Umbilical cord (tissue), 2 donors: ENCODE results near the gene FNBP1. TPM values are rescaled to one million over a fixed set of nuclear protein-coding genes. Genes with fewer than 3 reads are reported as not detected.
"Not testable (repeated sequence)": the region's sequence is repeated elsewhere in the genome, so short reads cannot be mapped to it uniquely, and the experiment has no call there.

Experiments
- DNase-seq: peaks from one replicate; pipeline ENCODE4 v3.0.0-alpha.2; 2015; ENCODE audit warnings: low spot score
- total RNA-seq: library from RNA; depleted of rRNA; stranded (reverse); fragments of >200 nt; gene quantifications from one replicate; pipeline ENCODE4 v1.2.3, GENCODE V29; 2014; ENCODE audit warnings: low replicate concordance; ENCODE audit not compliant: insufficient read depth

Gene FNBP1
- total RNA-seq, 1 donor from 2014 or later = 88.1 TPM

DNA sequence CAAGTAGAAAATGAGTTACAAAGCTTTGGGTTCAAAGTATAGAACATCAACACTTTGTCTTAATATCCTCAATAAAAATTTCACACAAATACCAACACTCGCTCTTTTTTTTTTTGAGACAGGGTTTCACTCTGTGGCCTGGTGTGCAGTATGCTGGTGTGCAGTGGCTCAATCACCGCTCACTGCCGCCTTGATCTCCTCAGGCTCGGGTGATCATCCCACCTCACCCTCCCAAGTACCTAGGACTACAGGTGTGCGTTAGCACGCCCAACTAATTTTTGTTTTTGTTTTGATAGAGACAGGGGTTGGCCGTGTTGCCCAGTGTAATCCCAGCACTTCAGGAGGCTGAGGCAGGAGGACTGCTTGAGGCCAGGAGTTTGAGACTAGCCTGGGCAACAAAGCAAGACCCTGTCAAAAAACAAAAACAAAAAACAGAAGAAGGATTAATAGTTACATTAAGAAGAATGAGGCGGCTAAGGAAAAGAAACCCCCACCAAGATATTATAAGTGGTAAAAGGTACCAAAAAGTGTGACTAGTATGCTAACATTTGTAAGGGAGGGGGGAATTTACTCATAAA lies 20.3 kb downstream of the FNBP1 start:
- DNase-seq = no peak

DNA sequence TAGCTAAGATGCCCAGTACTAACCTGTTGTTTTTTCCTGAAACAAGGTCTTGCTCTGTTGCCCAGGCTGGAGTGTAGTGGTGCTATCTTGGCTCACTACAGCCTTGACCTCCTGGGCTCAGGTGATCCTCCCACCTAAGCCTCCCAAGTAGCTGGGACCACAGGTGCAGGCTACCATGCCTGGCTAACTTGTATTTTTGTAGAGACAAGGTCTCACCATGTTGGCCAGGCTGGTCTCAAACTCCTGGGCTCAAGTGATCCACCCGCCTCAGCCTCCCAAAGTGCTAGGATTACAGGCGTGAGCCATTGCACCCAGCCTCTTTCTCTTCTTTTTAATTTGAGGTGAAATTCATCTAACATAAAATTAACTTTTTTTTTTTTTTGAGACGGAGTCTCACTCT lies 21.1 kb downstream of the FNBP1 start:
- not testable (repeated sequence) for DNase-seq

DNA sequence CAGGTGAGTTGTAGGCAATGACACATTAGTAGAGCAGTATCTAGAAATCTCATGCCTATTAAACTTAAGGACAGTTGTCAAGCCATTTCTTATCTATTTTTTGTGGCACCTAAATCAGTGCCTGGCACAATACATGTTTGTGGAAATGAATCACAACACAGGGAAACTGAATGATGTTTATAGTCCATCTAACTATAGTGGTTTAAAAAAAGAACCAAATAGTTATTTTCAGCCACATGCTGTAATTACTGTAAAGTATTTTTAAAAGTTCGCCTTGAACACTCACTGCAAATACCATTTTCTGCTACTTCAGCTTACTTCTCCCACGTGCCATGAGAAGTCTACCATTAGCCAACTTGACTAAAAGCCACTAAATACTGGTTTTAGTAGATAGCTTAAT lies 21.9 kb downstream of the FNBP1 start:
- DNase-seq = no peak

DNA sequence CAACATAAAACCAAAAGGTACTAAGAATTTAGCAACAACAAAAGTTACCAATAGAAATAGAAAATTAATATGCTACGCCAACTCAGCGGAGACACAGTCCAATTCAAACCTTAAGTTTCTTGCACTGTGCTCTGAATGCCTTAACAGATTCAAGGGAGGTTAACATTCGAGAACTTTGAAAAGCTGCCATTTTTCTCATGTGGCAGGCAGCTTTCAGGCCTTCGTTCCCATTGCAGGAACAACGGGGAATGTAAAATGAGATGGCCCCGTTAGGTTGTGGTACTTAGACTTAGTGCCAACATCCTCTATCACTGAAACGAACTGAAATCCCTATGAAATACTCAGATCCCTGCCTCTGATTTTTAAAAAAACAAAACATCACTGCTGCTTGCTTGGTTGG lies 22.4 kb downstream of the FNBP1 start:
- no peak for DNase-seq

DNA sequence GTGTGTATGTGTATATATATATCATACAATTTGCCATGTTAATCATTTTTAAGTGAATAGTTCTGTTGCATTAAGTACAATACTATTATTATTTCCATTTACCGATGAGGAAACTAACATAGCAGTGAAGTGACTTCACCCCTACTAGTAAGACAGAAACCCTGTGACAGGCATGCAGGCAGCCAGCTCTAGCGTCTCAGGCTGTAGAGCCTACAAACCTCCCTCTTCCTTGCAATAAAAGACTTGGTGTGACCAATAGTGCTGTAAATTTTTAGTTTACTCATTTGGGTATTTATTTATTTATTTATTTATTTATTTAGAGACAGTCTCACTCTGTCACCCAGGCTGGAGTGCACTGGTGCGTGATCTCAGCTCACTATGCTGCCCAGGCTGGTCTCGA lies 24.7 kb downstream of the FNBP1 start:
- DNase-seq = no peak

DNA sequence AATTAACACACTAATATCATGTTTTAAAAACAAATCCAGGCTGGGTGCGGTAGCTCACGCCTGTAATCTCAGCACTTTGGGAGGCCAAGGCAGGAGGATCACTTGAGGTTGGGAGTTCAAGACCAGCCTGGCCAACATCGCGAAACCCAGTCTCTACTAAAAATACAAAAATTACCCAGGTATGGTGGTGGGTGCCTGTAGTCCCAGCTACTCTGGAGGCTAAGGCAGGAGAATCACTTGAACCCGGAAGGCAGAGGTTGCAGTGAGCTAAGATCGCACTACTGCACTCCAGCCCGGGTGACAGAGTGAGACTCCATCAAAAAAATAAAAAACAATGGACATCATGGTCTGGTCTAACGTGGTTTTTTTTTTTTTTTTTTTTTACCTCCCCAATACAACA lies 25.5 kb downstream of the FNBP1 start:
- DNase-seq = not testable (repeated sequence)

DNA sequence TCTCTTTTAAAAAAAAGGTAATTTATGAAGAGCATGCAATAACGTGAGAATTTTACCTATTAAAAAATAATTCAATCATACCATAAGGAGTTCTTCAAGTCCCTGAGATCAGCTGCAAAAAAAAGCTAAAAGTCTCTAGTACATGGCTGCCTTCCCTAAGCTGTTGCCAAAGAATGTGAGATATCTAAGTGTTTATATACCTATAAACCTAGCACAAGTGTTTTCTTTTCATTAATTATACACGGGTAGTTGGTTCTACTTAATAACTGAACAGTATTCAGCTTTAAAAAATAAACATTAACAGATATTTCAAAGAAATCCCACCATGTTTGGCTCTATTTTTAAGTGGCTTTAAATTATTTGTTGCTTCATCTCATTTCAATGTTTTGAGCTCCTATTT lies 25.9 kb downstream of the FNBP1 start:
- DNase-seq = no peak

DNA sequence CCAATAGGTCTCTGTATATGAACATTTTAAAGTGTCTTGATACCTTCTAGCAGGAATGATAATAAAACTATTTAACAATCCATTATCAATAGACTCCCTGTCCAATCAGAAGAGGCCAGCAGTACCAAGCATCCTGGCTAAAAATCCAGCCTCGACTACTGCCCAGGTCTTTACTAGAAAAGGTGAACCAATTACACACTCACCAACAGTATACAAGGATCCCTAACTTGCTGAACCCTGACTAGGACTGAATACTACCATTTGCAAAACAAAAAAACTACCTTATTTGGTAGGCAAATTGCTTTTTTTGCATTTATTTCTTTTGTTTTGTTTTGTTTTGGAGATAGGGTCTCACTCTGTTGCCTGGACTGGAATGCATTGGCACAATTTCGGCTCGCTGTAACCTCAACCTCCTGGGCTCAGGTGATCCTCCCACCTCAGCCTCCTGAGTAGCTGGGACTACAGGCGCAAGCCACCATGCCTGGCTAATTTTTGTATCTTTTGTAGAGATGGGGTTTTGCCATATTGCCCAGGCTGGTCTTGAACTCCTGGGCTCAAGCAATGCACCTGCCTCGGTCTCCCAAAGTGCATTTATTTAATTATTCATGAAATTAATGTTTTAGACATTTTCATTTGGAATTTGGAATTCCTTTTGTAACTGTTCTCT lies 27.5 kb downstream of the FNBP1 start:
- no peak for DNase-seq

DNA sequence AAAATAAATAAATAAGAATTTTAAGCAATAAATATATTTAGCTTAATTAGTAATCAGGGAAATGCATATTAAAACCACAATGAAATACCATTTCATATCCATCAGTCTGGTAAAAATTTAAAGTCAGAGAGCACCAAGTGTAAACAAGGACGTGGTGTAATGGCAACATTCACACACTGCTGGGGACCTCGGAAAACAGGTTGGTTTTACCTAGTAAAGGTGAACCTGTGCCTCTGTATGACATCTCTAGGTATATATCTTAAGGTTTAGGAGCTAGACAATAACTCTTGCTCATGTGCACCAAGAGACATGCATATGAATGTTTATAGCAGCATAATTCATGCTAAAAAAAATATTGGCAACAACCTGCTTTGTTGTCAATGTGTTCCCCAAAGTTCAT lies 29.7 kb downstream of the FNBP1 start:
- no peak for DNase-seq

DNA sequence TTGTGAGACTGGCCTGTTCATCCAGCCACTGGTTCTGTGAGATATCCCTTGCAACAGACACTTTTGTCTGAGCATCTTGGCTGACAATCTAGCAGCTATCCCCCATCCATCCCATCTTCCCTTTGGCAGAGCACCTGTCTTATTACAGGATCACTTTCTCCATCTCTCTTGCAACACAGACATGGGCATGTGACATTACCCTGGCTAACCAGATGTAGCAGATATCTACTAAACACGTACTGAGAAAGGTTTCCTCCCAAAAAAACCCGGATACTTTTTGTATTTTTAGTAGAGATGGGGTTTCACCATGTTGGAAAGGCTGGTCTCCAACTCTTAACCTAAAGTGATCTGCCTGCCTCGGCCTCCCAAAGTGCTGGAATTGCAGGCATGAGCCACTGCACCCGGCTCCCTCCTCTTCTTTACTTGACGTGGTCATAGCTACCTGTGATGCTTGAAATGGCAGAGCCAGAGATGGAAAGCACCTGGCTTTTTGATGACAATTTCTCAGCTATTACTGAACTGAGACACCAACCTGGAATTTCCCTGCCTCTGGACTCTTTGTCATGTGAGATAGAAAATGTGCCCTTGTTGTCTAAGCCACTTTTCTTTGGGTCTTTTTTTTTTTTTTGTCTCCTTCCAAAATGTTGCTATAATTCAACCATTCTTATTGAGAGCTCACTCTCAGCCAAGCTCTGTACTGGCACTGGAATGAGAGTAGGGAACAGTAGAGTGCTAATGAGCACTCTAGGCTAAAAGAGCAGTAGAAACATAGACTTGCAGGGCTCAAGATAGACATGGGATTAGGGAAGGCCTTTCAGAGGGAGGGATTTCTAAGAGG lies 32.6 kb downstream of the FNBP1 start:
- DNase-seq = no peak

DNA sequence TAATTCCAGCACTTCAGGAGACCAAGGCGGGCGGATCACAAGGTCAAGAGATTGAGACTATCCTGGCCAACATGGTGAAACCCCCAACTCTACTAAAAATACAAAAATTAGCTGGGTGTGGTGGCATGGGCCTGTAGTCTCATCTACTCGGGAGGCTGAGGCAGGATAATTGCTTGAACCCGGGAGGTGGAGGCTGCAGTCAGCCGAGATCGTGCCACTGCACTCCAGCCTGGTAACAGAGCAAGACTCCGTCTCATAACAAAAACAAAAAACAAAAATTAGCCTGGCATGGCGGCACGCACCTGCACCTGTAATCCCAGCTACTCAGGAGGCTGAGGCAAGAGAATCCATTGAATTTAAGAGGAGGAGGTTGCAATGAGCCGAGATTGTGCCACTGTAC lies 33.4 kb downstream of the FNBP1 start:
- not testable (repeated sequence) for DNase-seq

DNA sequence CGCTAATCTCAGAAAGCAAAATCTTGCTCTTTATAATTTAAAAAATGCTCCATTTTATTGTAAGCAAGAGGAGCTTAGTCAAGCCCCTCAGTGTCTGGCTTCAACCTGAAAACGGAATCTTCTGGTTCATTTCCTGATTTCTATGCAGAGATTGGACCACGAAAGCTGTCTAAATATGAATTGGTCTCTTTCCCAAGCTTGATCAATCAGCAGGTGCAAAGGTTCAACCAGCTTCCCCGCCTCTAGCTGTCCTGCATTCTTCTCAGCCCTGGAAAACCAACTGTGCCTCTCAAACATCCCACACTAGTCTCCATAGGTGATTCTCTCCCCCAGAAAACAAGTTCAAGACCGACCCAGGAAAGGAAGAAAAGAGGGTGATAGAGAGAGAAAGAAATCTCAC lies 34.5 kb downstream of the FNBP1 start:
- DNase-seq = no peak

DNA sequence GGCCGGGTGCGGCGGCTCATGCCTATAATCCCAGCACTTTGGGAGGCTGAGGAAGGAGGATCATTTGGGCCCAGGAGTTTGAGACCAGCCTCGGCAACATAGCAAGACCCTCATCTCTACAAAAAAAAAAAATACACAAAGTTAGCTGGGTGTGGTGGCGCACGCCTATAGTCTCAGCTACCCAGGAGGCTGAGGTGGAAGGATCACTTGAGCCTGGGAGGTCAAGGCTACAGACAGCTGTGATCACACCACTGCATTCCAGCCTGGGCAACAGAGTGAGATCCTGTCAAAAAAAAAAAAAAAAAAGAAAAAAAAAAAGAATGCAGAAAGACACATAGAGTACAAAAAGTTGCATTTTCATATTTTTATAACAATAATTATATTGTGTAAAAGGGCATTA lies 36.0 kb downstream of the FNBP1 start:
- not testable (repeated sequence) for DNase-seq

DNA sequence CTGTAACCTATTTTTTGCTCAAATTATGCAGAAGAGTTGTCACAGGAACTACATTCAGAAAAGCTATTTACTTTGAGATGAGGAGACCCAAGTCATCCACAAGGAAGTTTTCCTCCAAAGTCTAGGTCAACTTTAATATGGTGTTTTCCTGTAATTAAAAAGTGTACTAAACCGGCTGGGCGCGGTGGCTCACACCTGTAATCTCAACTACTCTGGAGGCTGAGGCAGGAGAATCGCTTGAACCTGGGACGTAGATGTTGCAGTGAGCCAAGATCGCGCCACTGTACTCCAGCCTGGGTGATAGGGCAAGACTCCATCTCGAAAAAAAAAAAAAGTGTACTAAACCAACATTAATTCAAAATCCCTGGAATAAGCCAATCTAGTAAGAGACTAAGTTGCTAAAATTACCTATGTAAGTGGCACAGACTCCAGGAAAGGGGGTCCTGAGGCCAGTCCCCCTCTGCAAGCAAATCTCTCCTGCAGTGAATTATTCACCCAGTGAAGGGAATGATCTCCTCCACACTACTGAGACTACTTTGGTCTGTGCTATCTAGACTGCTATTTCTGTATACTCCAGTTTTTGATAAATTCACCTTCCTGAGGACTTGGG lies 38.9 kb downstream of the FNBP1 start:
- no peak for DNase-seq

DNA sequence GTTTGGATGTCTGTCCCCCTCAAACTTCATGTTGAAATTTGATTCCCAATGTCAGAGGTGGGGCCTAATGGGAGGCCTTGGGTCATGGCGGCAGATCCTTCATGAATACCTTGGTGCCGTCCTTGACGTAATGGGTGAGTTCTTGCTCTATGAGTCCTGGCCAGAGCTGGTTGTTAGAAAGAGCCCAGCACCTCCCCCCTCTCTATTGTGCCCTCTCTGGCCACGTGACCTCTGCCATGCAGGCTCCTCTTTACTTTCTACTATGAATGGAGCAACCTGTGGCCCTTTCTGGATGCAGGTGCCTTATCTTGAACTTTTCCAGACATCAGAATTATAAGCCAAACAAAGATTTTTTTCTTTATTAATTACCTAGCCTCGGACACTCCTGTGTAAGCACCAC lies 40.7 kb downstream of the FNBP1 start:
- DNase-seq = no peak

DNA sequence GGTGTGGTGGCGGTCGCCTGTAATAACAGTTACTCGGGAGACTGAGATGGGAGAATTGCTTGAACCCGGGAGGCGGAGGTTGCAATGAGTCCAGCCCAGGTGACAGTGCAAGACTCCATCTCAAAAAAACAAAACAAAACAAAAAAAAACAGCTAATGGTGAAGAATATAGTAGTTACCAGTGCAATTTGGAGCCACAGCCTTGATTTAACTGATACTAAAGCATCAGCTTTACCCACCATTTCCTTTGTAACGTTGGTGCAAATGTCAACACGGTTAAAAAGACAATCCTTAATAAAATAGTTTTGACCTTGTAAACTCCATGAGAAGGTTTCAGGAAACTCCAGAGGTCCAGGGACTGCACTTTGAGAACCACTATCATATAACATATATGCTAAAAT lies 41.8 kb downstream of the FNBP1 start:
- no peak for DNase-seq

DNA sequence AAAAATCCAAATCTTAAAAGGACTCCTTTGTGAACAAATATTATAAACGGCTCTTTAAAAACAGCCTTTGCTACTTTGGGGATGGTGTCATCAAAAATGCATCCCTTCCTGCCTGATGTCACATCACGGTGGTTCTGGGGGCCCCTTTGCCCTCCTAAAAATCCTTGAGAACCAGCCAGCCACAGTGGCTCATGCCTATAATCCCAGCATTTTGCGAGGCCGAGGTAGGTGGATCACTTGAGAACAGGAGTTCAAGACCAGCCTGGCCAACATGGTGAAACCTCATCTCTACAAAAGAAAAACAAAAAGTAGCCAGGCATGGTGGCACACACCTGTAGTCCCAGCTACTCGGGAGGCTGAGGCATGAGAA lies 43.9 kb downstream of the FNBP1 start:
- no peak for DNase-seq

DNA sequence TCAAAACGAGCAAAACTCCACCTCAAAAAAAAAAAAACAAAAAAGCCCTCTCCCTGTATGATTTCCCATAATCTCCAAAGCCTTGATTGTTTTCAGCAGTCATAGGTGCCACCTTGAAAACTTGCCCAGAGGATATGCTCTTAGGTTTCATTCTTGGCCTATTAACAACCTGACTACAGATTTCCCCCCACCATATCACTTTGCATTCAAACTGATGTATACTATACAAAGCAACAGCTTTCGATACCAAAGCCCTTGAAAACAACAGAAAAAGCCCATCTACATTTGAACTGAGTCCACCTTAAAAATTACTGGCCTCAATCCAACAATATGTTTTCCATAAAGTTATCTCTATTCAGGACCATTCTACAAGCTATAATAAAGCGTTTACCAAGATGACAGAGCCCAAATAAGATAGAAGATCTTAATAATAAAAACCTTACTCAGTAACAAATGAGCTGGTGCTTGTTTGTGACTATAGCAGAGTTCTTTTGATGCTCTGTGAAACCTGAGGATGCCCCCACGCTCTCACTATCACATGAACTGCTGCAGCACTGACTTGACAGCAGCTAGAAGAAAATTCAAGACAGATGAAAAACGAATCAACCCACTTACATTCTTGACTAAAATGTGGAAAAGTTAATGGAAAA lies 44.4 kb downstream of the FNBP1 start:
- no peak for DNase-seq

DNA sequence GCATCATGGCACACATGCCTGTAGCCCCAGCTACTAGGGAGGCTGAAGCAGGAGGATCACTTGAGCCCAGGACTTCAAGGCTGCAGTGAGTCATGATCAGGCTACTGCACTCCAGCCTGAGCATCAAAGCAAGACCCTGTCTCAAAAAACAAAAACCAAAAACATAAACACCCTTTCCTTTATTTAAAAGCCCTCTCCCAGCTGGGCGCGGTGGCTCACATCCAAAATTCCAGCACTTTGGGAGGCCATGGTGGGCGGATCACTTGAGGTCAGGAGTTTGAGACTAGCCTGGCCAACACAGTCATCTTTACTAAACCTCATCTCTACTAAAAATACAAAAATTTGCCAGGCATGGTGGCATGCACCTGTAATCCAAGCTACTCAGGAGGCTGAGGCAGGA lies 45.3 kb downstream of the FNBP1 start:
- DNase-seq = not testable (repeated sequence)

DNA sequence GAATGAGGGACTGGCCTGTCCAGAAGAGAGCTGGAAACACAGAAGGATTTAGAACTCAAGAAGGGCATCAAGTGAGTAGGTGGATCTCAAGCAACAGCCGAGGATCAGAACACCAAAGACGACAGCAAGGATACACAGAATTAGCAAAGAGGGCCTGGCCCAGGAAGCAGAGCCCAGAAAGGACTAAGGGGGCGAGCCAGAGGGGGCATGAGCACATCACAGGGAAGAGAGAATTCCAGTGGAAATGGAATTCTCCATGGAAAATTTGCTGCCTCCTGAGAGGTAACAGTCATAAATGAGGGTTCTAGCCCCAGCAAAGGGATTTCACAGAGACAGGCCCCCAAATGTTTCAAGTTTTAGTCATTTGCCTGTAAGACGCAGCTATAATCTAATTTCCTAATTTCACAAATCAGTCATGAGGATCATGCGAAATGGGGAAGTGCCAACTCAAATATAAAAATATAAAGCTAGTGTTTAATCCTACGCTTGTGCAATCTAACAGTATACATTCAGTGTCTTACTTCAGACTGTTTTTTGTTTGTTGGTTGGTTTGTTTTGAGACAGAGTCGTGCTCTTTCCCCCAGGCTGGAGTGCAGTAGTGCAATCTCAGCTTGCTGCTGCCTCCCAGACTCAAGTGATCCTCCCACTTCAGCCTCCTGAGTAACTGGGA lies 46.7 kb downstream of the FNBP1 start:
- DNase-seq = no peak

DNA sequence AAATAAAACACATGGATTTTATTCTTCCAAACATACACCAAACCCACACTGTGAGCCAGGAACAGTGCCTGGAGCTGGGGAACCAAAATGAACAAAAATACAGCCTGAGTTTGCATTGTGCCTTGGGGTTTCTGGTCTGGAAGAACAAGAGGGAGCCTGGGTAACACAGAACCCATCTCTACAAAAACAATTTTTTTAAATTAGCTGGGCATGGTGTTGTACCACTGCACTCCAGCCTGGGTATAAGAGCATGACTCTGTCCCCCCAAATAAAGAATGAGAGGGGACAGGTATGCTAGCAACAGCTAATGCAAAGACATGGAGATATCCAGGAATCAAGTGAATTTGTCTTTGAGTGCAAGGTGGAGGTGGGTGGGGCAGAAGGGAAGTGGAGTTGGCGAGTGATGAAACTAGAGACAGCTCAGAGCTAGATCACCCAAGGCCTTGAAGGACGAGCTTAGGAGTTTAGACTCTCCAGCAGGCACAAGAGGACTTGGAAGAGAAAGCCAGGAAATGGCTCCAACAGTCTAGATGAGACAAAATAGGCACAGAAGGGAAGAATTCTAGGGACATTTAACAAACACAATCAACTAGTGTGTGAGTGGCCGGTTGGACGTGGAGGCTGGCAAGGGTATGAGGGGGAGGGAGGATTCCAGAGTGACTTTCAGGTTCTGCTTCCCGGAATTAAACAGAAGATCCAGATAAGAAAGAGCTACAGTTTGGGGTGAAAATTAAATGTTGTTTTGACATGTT lies 47.4 kb downstream of the FNBP1 start:
- DNase-seq = no peak
